B cell (primary cell): Measurements from ENCODE around the gene EIPR1. TPM values are rescaled to one million over a fixed set of nuclear protein-coding genes. Genes with fewer than 3 reads are reported as not detected.
A peak's percentile ranks its signal among the peaks of the same experiment; 100 is the strongest.

Source experiments
- ATAC-seq: fragments of 200-7000 bp; cut with Tn5 transposase; one replicate; pipeline ENCODE4 v1.10.0; 2021; ENCODE audit warnings: low read depth, mild to moderate bottlenecking, moderate number of reproducible peaks, moderate library complexity
- CTCF ChIA-PET: fragments of 350-600 bp; sonication (Branson Sonifier 250); formaldehyde crosslinking; loops from one replicate; lab custom pipeline; 2021; ENCODE audit warnings: antibody characterized with exemption, inconsistent platforms; lab: Charles Lee
- POLR2A ChIA-PET: fragments of 350-600 bp; sonication (Branson Sonifier 250); formaldehyde crosslinking; loops from one replicate; lab custom pipeline; 2021; ENCODE audit warnings: antibody characterized with exemption; lab: Charles Lee
- DNase-seq: peaks from one replicate; pipeline ENCODE4 v3.0.0; 2013
- H2AFZ ChIP-seq: 2 replicates; pipeline ENCODE4 v1.6.1; 2012; ENCODE audit warnings: mild to moderate bottlenecking, low read depth, low read length; ENCODE audit not compliant: insufficient read depth, poor library complexity, severe bottlenecking
- H3K27ac ChIP-seq, 2 donors: 1 replicate in 1 of 2; 2 replicates in 1 of 2; pipeline ENCODE4 v1.5.1; 2012 to 2013; ENCODE audit warnings: low read length in 2 of 2, mild to moderate bottlenecking in 2 of 2, moderate library complexity in 1 of 2
- H3K27me3 ChIP-seq, 4 experiments: fragments of 200-600 bp in 1 of 4; sonication (generic) in 1 of 4; replicated peaks in 1 of 4; 1 replicate in 2 of 4; 2 replicates in 2 of 4; pipeline versions ENCODE4 v1.6.1 to v1.7.0; 2013 to 2016; ENCODE audit warnings: low read length in 3 of 4, mild to moderate bottlenecking in 2 of 4, mixed read lengths in 1 of 4, moderate library complexity in 1 of 4; ENCODE audit not compliant: insufficient read depth in 4 of 4, control insufficient read depth in 3 of 4; ENCODE audit errors: control extremely low read depth in 1 of 4
- H3K36me3 ChIP-seq, 2 experiments: replicated peaks in 1 of 2; 1 replicate in 1 of 2; 2 replicates in 1 of 2; pipeline versions ENCODE4 v1.6.1 to v1.7.1; 2013; ENCODE audit warnings: low read length in 1 of 2; ENCODE audit not compliant: insufficient read depth in 2 of 2, control insufficient read depth in 1 of 2; ENCODE audit errors: control extremely low read depth in 1 of 2, extremely low read depth in 1 of 2
- H3K4me1 ChIP-seq, 2 donors: fragments of 200-600 bp in 1 of 2; sonication (generic) in 1 of 2; 1 replicate in 1 of 2; 2 replicates in 1 of 2; pipeline versions ENCODE4 v1.5.1 to v1.6.1; 2013 to 2017; ENCODE audit warnings: low read length in 2 of 2; ENCODE audit not compliant: control insufficient read depth in 2 of 2, insufficient read depth in 2 of 2
- H3K4me2 ChIP-seq: replicated peaks from 2 replicates; pipeline ENCODE3; 2012; ENCODE audit warnings: mild to moderate bottlenecking, low read depth, low read length; ENCODE audit not compliant: poor library complexity, severe bottlenecking
- H3K4me3 ChIP-seq, 5 experiments: fragments of 200-600 bp in 1 of 5; sonication (generic) in 1 of 5; 1 replicate in 3 of 5; 2 replicates in 2 of 5; pipeline versions ENCODE4 v1.5.1 to v1.7.0; 2011 to 2016; ENCODE audit warnings: low read length in 4 of 5, mild to moderate bottlenecking in 4 of 5, low read depth in 2 of 5, control low read depth in 1 of 5, moderate library complexity in 1 of 5; ENCODE audit not compliant: insufficient read depth in 1 of 5; ENCODE audit errors: control extremely low read depth in 1 of 5, extremely low read depth in 1 of 5
- H3K79me2 ChIP-seq: fragments of 200-600 bp; sonication (generic); one replicate; pipeline ENCODE4 v1.6.0; 2016; ENCODE audit warnings: low read length; ENCODE audit not compliant: control insufficient read depth, insufficient read depth
- H3K9ac ChIP-seq: fragments of 200-600 bp; sonication (generic); 2 replicates; pipeline ENCODE4 v1.6.1; 2017; ENCODE audit warnings: mild to moderate bottlenecking, low read length, moderate library complexity
- H3K9me3 ChIP-seq, 3 donors: one replicate each; pipeline versions ENCODE4 v1.6.1 to v1.7.1; 2013; ENCODE audit warnings: low read length in 2 of 3; ENCODE audit not compliant: control insufficient read depth in 2 of 3, insufficient read depth in 1 of 3; ENCODE audit errors: control extremely low read depth in 1 of 3
- H4K20me1 ChIP-seq: 2 replicates; pipeline ENCODE4 v1.6.0; 2012; ENCODE audit warnings: mild to moderate bottlenecking, low read length; ENCODE audit not compliant: insufficient read depth, control insufficient read depth, poor library complexity, severe bottlenecking
- H3K27ac Mint-ChIP-seq: one replicate; pipeline ENCODE4 v1.8.0; 2021; ENCODE audit warnings: mixed read lengths
- H3K27me3 Mint-ChIP-seq: one replicate; pipeline ENCODE4 v1.8.0; 2021; ENCODE audit warnings: mixed read lengths
- H3K4me1 Mint-ChIP-seq: one replicate; pipeline ENCODE4 v1.8.0; 2021; ENCODE audit warnings: mixed read lengths
- H3K4me3 Mint-ChIP-seq: one replicate; pipeline ENCODE4 v1.8.0; 2021; ENCODE audit warnings: mixed read lengths
- H3K9me3 Mint-ChIP-seq: one replicate; pipeline ENCODE4 v1.8.0; 2022; ENCODE audit warnings: mixed read lengths; ENCODE audit not compliant: insufficient read depth
- EZH2 ChIP-seq: IDR thresholded peaks from 2 replicates; pipeline ENCODE4 v1.6.1; 2012; ENCODE audit warnings: borderline replicate concordance, low read depth, mild to moderate bottlenecking, moderate library complexity, low read length; ENCODE audit not compliant: insufficient read depth, poor library complexity, severe bottlenecking
- WGBS: methylation state at CpG from one replicate; pipeline ENCODE4 v1.1.5; 2013; ENCODE audit warnings: missing lambda C conversion rate; ENCODE audit not compliant: insufficient coverage; 5-methylcytosine and 5-hydroxymethylcytosine counted together
- intact Hi-C: fragments of 100-400 bp; cut with micrococcal nuclease; formaldehyde crosslinking; loops from one replicate; pipeline ENCODE4 v1.10.0; 2022
- polyA plus RNA-seq: library from polyadenylated mRNA; depleted of rRNA; stranded (reverse); fragments of >200 nt; gene quantifications from 2 replicates; pipeline ENCODE4 v1.2.3, GENCODE V29; 2012
- total RNA-seq, 2 donors: library from RNA; stranded (reverse); fragments of 120-200 nt in 1 of 2; gene quantifications; 1 replicate in 1 of 2; 2 replicates in 1 of 2; pipeline versions ENCODE4 v1.2.3 to v1.2.4, GENCODE V29; 2013 to 2022
- TF ChIP-seq, protein P1 (sequence below): fragments of 200-600 bp; IDR thresholded peaks from one replicate; pipeline ENCODE4 v1.8.0; 2022; ENCODE audit warnings: antibody characterized with exemption, mild to moderate bottlenecking

EIPR1 gene
- total and polyA plus RNA-seq, 2 donors (not counting 1 experiment from before 2014, with no cell fraction given): 31.8 to 37.0 TPM

DNA sequence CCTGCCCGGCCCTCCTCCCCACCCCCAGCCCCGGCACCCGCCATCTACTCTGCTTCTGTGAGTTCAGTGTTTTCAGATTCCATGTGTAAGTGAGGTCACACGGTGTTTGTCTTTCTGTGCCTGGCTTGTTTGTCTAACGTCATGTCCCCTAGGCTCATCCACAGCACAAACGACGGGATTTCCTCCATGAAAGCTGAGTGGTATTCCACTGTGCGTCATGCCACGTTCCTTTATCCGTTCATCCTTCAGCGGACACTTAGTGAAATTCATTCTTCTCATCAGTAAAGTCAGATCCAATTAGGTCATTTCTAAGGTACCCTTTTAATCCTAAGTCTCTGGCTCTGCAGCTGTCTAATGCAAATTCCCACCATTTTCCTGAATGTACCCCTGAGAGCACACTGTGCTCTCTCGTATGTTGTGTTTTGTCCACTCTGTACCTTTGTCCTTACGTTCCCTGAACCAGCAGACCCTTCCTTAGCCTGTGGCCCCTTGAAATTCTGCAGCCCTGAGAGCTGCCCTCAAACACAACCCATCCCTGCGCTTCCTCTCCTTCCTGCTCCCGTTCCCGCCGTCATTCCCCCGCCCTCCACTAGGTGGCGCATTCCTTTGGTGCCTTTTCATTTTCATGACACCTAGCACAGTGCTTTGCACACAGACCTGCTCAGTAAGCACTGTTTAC lies 46.0 kb upstream of the EIPR1 start:
- Histone ChIP-seq H3K4me2 (no peak overlapping the region), H3K27ac (no peak overlapping the region), H3K27me3 (no peaks in the 10 kb centered on the region), H3K4me1 (peaks cover 0 to 6% of the 10 kb centered on the region in 2 donors), H2AFZ (no peak overlapping the region), H3K9me3 (no peaks in the 10 kb centered on the region), H3K4me3 (no peak overlapping the region), H4K20me1 (peaks cover 12% of the 10 kb centered on the region), H3K9ac (no peak overlapping the region), H3K79me2 (peaks cover 6% of the 10 kb centered on the region), H3K36me3 (peaks cover 0 to 70% of the 10 kb centered on the region in 2 experiments)
- ChIA-PET CTCF (interaction anchor here (0.7 to 6.7 kb wide), 25 partner anchors 9 to 236 kb away, joined by 3 to 91 read pairs (median 4); partner anchors contain the start of genes ALLC, EIPR1 and TRAPPC12), POLR2A (interaction anchor here (0.7 kb wide), 1 partner anchor 178 kb away, joined by 5 read pairs; no protein-coding TSS in a partner anchor)
- TF ChIP-seq, protein P1, sequence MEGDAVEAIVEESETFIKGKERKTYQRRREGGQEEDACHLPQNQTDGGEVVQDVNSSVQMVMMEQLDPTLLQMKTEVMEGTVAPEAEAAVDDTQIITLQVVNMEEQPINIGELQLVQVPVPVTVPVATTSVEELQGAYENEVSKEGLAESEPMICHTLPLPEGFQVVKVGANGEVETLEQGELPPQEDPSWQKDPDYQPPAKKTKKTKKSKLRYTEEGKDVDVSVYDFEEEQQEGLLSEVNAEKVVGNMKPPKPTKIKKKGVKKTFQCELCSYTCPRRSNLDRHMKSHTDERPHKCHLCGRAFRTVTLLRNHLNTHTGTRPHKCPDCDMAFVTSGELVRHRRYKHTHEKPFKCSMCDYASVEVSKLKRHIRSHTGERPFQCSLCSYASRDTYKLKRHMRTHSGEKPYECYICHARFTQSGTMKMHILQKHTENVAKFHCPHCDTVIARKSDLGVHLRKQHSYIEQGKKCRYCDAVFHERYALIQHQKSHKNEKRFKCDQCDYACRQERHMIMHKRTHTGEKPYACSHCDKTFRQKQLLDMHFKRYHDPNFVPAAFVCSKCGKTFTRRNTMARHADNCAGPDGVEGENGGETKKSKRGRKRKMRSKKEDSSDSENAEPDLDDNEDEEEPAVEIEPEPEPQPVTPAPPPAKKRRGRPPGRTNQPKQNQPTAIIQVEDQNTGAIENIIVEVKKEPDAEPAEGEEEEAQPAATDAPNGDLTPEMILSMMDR: peak; percentile 100
- no peak for TF ChIP-seq EZH2
- ATAC-seq (peak; percentile 78), DNase-seq (peak; percentile 72)
- intact Hi-C loops: loop anchor here (1.0 kb wide), 1 partner anchor 39 kb away; no protein-coding TSS in a partner anchor
- 71% methylated on average over 16 of the region's 19 CpGs for whole genome bisulfite sequencing
- Mint-ChIP-seq H3K4me3 (no peak overlapping the region), H3K4me1 (peaks cover 7% of the 10 kb centered on the region), H3K27ac (no peak overlapping the region), H3K27me3 (no peaks in the 10 kb centered on the region), H3K9me3 (no peaks in the 10 kb centered on the region)

DNA sequence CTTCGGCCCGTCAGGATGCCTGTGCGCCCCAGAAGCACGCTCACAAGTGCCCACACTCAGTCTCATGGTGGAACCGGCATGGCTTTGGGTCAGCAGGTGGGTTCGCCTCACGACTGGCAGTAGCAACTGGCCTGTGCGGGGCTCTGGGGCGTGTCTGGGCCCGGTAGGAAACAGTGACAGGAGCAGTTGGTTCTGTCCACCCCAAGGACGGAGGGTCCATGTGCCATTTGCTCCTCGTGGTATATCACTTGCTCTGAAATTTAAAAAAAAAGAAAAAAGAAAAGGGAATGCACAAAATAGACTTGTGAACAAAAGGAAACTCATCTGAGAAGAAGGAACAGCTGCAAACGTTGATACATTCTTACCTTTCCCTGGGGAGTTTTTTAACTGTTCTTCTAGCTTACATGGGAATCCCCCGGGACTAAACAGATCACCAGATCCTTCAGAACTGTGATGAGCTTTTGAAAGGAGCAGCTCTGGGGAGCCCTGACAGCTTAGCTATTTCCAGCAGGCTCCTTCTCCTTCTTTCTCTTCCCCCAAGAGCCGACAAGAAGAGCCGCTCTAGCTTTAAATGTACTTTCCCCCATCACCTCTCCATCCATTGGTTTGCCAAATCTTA lies 44.7 kb upstream of the EIPR1 start:
- no peak for TF ChIP-seq EZH2
- TF ChIP-seq, protein P1: no peak
- peaks cover 0 to 73% of the 10 kb centered on the region in 2 experiments for H3K36me3 ChIP-seq
- WGBS: 50% methylated on average over 11 of the region's 16 CpGs

More for the DNA sequence above, 44.7 kb upstream of the EIPR1 start:
- Mint-ChIP-seq H3K27ac (peak overlapping the region; percentile 34), H3K9me3 (no peaks in the 10 kb centered on the region), H3K4me3 (no peak overlapping the region), H3K27me3 (no peaks in the 10 kb centered on the region), H3K4me1 (peaks cover 7% of the 10 kb centered on the region)
- Histone ChIP-seq H3K4me1 (peaks cover 0 to 6% of the 10 kb centered on the region in 2 donors), H4K20me1 (peaks cover 9% of the 10 kb centered on the region), H3K79me2 (peaks cover 9% of the 10 kb centered on the region), H3K9ac (no peak overlapping the region), H3K27ac (peak overlapping the region in 1 of 2 donors; percentile 9), H2AFZ (no peak overlapping the region), H3K27me3 (no peaks in the 10 kb centered on the region), H3K4me2 (no peak overlapping the region), H3K9me3 (no peaks in the 10 kb centered on the region), H3K4me3 (no peak overlapping the region)
- no peak for DNase-seq
- ChIA-PET POLR2A (no interaction called here), CTCF (interaction anchor here (1.0 to 6.7 kb wide), 17 partner anchors 8 to 237 kb away, joined by 3 to 91 read pairs (median 9); partner anchors contain the start of genes ALLC and EIPR1)
- ATAC-seq: no peak
- intact Hi-C loops: no loop called here
